ENCODE results near the gene NFATC4. TPM values are rescaled to one million over a fixed set of nuclear protein-coding genes. Genes with fewer than 3 reads are reported as not detected.

Gene NFATC4
- total and polyA plus RNA-seq, 10 donors, result 10.7 to 145 (median 23.0) TPM

- WGBS, 5 donors, result 87 to 95% (median 89%) methylated on average over 11 to 15 of the region's 15 CpGs
- no peak for DNase-seq
- intact Hi-C loops (cut with DNase I; ENCODE audit: low total_unique reads), result loop anchor here (10.0 kb wide), 1 partner anchor 50 kb away; the partner anchor contains the start of gene NFATC4
Observed at GRCh38 chr14:24414732-24415420, 46.9 kb downstream of the NFATC4 start.

GRCh38 chr14:24415421-24416253 is 47.7 kb downstream of the NFATC4 start:
- Histone ChIP-seq H3K27ac (no peak overlapping the region), H3K9me3 (no peaks in the 10 kb centered on the region), H3K4me1 (peaks cover 0 to 13% (median 2%) of the 10 kb centered on the region in 6 donors), H3K36me3 (peaks cover 0 to 37% (median 17%) of the 10 kb centered on the region in 6 donors), H3K27me3 (replicated peaks in 1 of 7) (peaks cover 0 to 20% (median 0%) of the 10 kb centered on the region in 7 donors), H3K4me3 (no peak overlapping the region)
- TF ChIP-seq CTCF (IDR thresholded peaks at IDR 0.05 in 8 of 11, conservative IDR thresholded peaks at IDR 0.05 in 3 of 11) (no peak), POLR2A (IDR thresholded peaks at IDR 0.05) (no peak), POLR2AphosphoS5 (IDR thresholded peaks at IDR 0.05) (no peak)
- DNase-seq, result no peak
- intact Hi-C loops (cut with DNase I; ENCODE audit: low total_unique reads), result loop anchor here (10.0 kb wide), 1 partner anchor 51 kb away; the partner anchor contains the start of gene NFATC4
- WGBS, 5 donors, result 90 to 93% (median 92%) methylated on average over 25 of the region's 25 CpGs

More at GRCh38 chr14:24414732-24415420, 46.9 kb downstream of the NFATC4 start:
- H3K27ac ChIP-seq, result no peak overlapping the region
- peaks cover 0 to 20% (median 0%) of the 10 kb centered on the region in 7 donors for H3K27me3 ChIP-seq (replicated peaks in 1 of 7)
- no peaks in the 10 kb centered on the region for H3K9me3 ChIP-seq
- peaks cover 0 to 13% (median 2%) of the 10 kb centered on the region in 6 donors for H3K4me1 ChIP-seq
- peaks cover 0 to 42% (median 17%) of the 10 kb centered on the region in 6 donors for H3K36me3 ChIP-seq
- no peak for TF ChIP-seq POLR2A (IDR thresholded peaks at IDR 0.05)
- peak in 1 of 3 donors; percentile 7 for TF ChIP-seq POLR2AphosphoS5 (IDR thresholded peaks at IDR 0.05)
- TF ChIP-seq CTCF (IDR thresholded peaks at IDR 0.05 in 8 of 11, conservative IDR thresholded peaks at IDR 0.05 in 3 of 11), result no peak
- no peak overlapping the region for H3K4me3 ChIP-seq

GRCh38 chr14:24416254-24416931 is 48.4 kb downstream of the NFATC4 start:
- H3K27me3 ChIP-seq (replicated peaks in 1 of 7), result peaks cover 0 to 20% (median 0%) of the 10 kb centered on the region in 7 donors
- TF ChIP-seq POLR2AphosphoS5 (IDR thresholded peaks at IDR 0.05) (no peak), CTCF (IDR thresholded peaks at IDR 0.05 in 8 of 11, conservative IDR thresholded peaks at IDR 0.05 in 3 of 11) (no peak), POLR2A (IDR thresholded peaks at IDR 0.05) (no peak)
- H3K27ac ChIP-seq, result no peak overlapping the region
- 68 to 82% (median 81%) methylated on average over 14 to 19 of the region's 19 CpGs for WGBS, 5 donors
- no peak overlapping the region for H3K4me3 ChIP-seq
- peaks cover 0 to 30% (median 17%) of the 10 kb centered on the region in 6 donors for H3K36me3 ChIP-seq
- peaks cover 0 to 13% (median 2%) of the 10 kb centered on the region in 6 donors for H3K4me1 ChIP-seq
- DNase-seq, result peak; percentile 47
- H3K9me3 ChIP-seq, result no peaks in the 10 kb centered on the region
- intact Hi-C loops (cut with DNase I; ENCODE audit: low total_unique reads), result loop anchor here (10.0 kb wide), 1 partner anchor 52 kb away; the partner anchor contains the start of gene NFATC4

All from spleen (tissue), 11 donors.